K562 (cell line): ENCODE results near the gene BNC1.

ENCODE experiments used
- FIP1L1 ChIP-seq: fragments of 200-400 bp; formaldehyde crosslinking; IDR thresholded peaks from 2 replicates; pipeline ENCODE4 v1.6.1; 2018; ENCODE audit warnings: mild to moderate bottlenecking, low read depth, low read length; ENCODE audit not compliant: poor library complexity, severe bottlenecking
- TF ChIP-seq, protein P1 (sequence below): fragments of 250-450 bp; sonication (Bioruptor Pico); IDR thresholded peaks from 2 replicates; pipeline ENCODE4 v1.4.0; 2020; ENCODE audit warnings: mild to moderate bottlenecking, moderate library complexity
- TF ChIP-seq, protein P2 (sequence below), 2 experiments: fragments of 450-650 bp; formaldehyde crosslinking in 1 of 2; IDR thresholded peaks; 2 replicates each; pipeline versions ENCODE4 v1.4.0 to v1.6.1; 2014 to 2020; ENCODE audit warnings: mild to moderate bottlenecking in 2 of 2, borderline replicate concordance in 1 of 2, low read depth in 1 of 2

DNA sequence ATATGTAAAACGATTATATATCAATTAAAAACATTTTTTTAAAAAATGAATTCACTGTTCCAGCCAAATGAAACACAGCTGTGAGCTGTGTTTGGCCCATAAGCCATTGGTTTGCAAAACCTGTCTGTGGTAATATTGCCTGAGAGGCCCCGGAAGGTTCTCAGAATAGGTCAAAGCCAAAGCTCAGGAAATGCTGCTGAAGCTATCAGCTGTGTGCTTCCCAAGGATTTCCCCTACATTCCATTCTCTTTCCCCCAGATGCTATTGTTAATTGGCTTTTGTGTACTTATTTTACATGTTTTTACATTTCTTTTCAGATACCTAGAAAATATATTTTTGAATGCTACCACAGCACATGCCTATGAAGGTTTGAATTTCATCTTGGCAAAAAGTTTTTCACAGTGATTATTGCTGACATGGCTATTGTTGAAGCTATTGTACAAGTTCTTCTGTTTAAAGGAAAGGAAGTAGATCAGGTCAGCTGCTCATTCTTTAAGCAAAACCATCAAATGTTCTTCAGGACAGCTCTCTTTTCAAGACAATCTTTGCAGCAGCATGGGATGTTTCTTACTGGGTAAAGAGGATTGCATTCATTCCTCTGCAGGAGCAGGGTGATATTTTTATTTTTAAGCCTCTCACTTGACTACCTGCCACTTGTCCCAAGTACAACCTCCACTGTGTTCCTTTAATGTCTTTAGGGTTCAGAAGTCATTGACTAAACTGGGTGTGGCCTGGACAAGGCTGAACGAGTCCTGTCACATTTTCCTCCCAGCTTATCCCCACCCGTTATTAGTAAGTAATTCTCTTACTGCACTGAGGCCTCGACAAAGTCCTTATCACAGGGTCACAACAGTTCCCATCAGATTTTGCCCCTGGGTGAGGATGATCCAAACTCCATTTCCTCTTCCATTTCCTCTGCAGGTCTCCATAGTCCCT is 26.3 kb upstream of the BNC1 start:
- TF ChIP-seq, protein P1, sequence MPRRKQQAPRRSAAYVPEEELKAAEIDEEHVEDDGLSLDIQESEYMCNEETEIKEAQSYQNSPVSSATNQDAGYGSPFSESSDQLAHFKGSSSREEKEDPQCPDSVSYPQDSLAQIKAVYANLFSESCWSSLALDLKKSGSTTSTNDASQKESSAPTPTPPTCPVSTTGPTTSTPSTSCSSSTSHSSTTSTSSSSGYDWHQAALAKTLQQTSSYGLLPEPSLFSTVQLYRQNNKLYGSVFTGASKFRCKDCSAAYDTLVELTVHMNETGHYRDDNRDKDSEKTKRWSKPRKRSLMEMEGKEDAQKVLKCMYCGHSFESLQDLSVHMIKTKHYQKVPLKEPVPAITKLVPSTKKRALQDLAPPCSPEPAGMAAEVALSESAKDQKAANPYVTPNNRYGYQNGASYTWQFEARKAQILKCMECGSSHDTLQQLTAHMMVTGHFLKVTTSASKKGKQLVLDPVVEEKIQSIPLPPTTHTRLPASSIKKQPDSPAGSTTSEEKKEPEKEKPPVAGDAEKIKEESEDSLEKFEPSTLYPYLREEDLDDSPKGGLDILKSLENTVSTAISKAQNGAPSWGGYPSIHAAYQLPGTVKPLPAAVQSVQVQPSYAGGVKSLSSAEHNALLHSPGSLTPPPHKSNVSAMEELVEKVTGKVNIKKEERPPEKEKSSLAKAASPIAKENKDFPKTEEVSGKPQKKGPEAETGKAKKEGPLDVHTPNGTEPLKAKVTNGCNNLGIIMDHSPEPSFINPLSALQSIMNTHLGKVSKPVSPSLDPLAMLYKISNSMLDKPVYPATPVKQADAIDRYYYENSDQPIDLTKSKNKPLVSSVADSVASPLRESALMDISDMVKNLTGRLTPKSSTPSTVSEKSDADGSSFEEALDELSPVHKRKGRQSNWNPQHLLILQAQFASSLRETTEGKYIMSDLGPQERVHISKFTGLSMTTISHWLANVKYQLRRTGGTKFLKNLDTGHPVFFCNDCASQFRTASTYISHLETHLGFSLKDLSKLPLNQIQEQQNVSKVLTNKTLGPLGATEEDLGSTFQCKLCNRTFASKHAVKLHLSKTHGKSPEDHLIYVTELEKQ (CRISPR knock-in tag): no peak
- TF ChIP-seq, protein P2, sequence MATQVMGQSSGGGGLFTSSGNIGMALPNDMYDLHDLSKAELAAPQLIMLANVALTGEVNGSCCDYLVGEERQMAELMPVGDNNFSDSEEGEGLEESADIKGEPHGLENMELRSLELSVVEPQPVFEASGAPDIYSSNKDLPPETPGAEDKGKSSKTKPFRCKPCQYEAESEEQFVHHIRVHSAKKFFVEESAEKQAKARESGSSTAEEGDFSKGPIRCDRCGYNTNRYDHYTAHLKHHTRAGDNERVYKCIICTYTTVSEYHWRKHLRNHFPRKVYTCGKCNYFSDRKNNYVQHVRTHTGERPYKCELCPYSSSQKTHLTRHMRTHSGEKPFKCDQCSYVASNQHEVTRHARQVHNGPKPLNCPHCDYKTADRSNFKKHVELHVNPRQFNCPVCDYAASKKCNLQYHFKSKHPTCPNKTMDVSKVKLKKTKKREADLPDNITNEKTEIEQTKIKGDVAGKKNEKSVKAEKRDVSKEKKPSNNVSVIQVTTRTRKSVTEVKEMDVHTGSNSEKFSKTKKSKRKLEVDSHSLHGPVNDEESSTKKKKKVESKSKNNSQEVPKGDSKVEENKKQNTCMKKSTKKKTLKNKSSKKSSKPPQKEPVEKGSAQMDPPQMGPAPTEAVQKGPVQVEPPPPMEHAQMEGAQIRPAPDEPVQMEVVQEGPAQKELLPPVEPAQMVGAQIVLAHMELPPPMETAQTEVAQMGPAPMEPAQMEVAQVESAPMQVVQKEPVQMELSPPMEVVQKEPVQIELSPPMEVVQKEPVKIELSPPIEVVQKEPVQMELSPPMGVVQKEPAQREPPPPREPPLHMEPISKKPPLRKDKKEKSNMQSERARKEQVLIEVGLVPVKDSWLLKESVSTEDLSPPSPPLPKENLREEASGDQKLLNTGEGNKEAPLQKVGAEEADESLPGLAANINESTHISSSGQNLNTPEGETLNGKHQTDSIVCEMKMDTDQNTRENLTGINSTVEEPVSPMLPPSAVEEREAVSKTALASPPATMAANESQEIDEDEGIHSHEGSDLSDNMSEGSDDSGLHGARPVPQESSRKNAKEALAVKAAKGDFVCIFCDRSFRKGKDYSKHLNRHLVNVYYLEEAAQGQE (IDR thresholded peaks at IDR 0.05; ENCODE audit: borderline replicate concordance): no peak
- TF ChIP-seq, protein P2 (CRISPR knock-in tag; IDR thresholded peaks at IDR 0.05; ENCODE audit: low read depth): no peak
- TF ChIP-seq FIP1L1: no peak
